GM18907 (cell line): ENCODE results near the gene GAB1.
A peak's percentile ranks its signal among the peaks of the same experiment; 100 is the strongest.

Experiments used
- ATAC-seq: cut with Tn5 transposase; IDR thresholded peaks from one replicate; pipeline ENCODE4 v1.9.1; 2021; ENCODE audit warnings: mild to moderate bottlenecking, moderate library complexity; ENCODE audit not compliant: unreplicated experiment

GAB1 gene

GRCh38 chr4:143357161-143357845, 20.6 kb downstream of the GAB1 start:
- peak; percentile 21 for ATAC-seq

GRCh38 chr4:143358419-143358818, 21.7 kb downstream of the GAB1 start:
- ATAC-seq = no peak

- peak; percentile 87 for ATAC-seq
These were observed 22.4 kb downstream of the GAB1 start for GRCh38 chr4:143358923-143359643.

GRCh38 chr4:143359644-143360193, 23.0 kb downstream of the GAB1 start:
- no peak for ATAC-seq

- ATAC-seq = no peak
These were observed 24.4 kb downstream of the GAB1 start for GRCh38 chr4:143360838-143361625.

- ATAC-seq = no peak
These were observed 25.8 kb downstream of the GAB1 start for GRCh38 chr4:143362349-143363046.

GRCh38 chr4:143363332-143363731, 26.7 kb downstream of the GAB1 start:
- no peak for ATAC-seq

GRCh38 chr4:143364063-143364462, 27.4 kb downstream of the GAB1 start:
- ATAC-seq = no peak

- no peak for ATAC-seq
These were observed 31.2 kb downstream of the GAB1 start for GRCh38 chr4:143367863-143368262.

GRCh38 chr4:143369552-143369951, 32.9 kb downstream of the GAB1 start:
- no peak for ATAC-seq

- ATAC-seq = peak; percentile 59
These were observed 35.6 kb downstream of the GAB1 start for GRCh38 chr4:143372093-143372915.

GRCh38 chr4:143374255-143374654, 37.6 kb downstream of the GAB1 start:
- no peak for ATAC-seq

GRCh38 chr4:143374771-143375170, 38.1 kb downstream of the GAB1 start:
- ATAC-seq = no peak

- ATAC-seq = peak; percentile 63
These were observed 38.8 kb downstream of the GAB1 start for GRCh38 chr4:143375326-143376073.

GRCh38 chr4:143377611-143378099, 41.0 kb downstream of the GAB1 start:
- peak; percentile 55 for ATAC-seq

- no peak for ATAC-seq
These were observed 44.0 kb downstream of the GAB1 start for GRCh38 chr4:143380629-143381028.

GRCh38 chr4:143381189-143382118, 44.8 kb downstream of the GAB1 start:
- ATAC-seq = peak; percentile 55

- ATAC-seq = no peak
These were observed 45.9 kb downstream of the GAB1 start for GRCh38 chr4:143382596-143382995.
